Liver (tissue), 9 donors: Measurements from ENCODE around the gene ECPAS. TPM values are rescaled to one million over a fixed set of nuclear protein-coding genes. Genes with fewer than 3 reads are reported as not detected.

Experiments used
- DNase-seq: peaks from one replicate; pipeline ENCODE4 v3.0.0-alpha.2; 2017; ENCODE audit warnings: low spot score
- H3K27ac ChIP-seq, 2 donors: one replicate each; pipeline ENCODE4 v1.7.0; 2013; ENCODE audit warnings: inconsistent platforms in 2 of 2, low read length in 2 of 2, control low read depth in 1 of 2, low read depth in 1 of 2, mild to moderate bottlenecking in 1 of 2
- H3K27me3 ChIP-seq, 4 donors: one replicate each; pipeline versions ENCODE4 v1.6.1 to v1.7.0; 2013; ENCODE audit warnings: low read length in 3 of 4, inconsistent platforms in 1 of 4, mild to moderate bottlenecking in 1 of 4, moderate library complexity in 1 of 4; ENCODE audit not compliant: control insufficient read depth in 4 of 4, insufficient read depth in 4 of 4
- H3K36me3 ChIP-seq, 4 donors: one replicate each; pipeline versions ENCODE4 v1.6.1 to v1.7.0; 2013; ENCODE audit warnings: low read length in 3 of 4, mild to moderate bottlenecking in 3 of 4, low read depth in 1 of 4, moderate library complexity in 1 of 4; ENCODE audit not compliant: control insufficient read depth in 4 of 4, insufficient read depth in 3 of 4
- H3K4me1 ChIP-seq, 4 donors: one replicate each; pipeline versions ENCODE4 v1.6.1 to v1.7.0; 2013; ENCODE audit warnings: low read length in 3 of 4, mild to moderate bottlenecking in 3 of 4, moderate library complexity in 1 of 4; ENCODE audit not compliant: control insufficient read depth in 4 of 4, insufficient read depth in 4 of 4
- H3K4me3 ChIP-seq, 3 donors: one replicate each; pipeline versions ENCODE4 v1.6.1 to v1.7.0; 2013; ENCODE audit warnings: low read length in 3 of 3, control low read depth in 1 of 3, low read depth in 1 of 3, mild to moderate bottlenecking in 1 of 3
- H3K9ac ChIP-seq, 2 donors: one replicate each; pipeline ENCODE4 v1.7.0; 2013; ENCODE audit warnings: low read length in 2 of 2, mild to moderate bottlenecking in 2 of 2, moderate library complexity in 2 of 2, control low read depth in 1 of 2, low read depth in 1 of 2
- H3K9me3 ChIP-seq, 4 donors: one replicate each; pipeline versions ENCODE4 v1.6.1 to v1.7.0; 2013; ENCODE audit warnings: low read length in 3 of 4; ENCODE audit not compliant: control insufficient read depth in 4 of 4
- EGR1 ChIP-seq, 2 donors: IDR thresholded peaks; 2 replicates each; pipeline ENCODE4 v1.6.1; 2016 to 2018; ENCODE audit warnings: antibody characterized with exemption in 2 of 2, low read depth in 2 of 2
- FOXA1 ChIP-seq: IDR thresholded peaks from 2 replicates; pipeline ENCODE4 v1.6.1; 2016; ENCODE audit warnings: antibody characterized with exemption
- FOXA2 ChIP-seq: IDR thresholded peaks from 2 replicates; pipeline ENCODE4 v1.6.1; 2016; ENCODE audit warnings: antibody characterized with exemption
- GABPA ChIP-seq, 2 donors: IDR thresholded peaks in 1 of 2; conservative IDR thresholded peaks in 1 of 2; 2 replicates each; pipeline ENCODE4 v1.6.1; 2016; ENCODE audit warnings: antibody characterized with exemption in 2 of 2, mild to moderate bottlenecking in 1 of 2, moderate library complexity in 1 of 2
- HNF4A ChIP-seq, 2 donors: conservative IDR thresholded peaks; 2 replicates each; pipeline ENCODE4 v1.6.1; 2016; ENCODE audit warnings: antibody characterized with exemption in 2 of 2, mild to moderate bottlenecking in 2 of 2
- HNF4G ChIP-seq: IDR thresholded peaks from 2 replicates; pipeline ENCODE4 v1.6.1; 2016; ENCODE audit warnings: antibody characterized with exemption
- JUND ChIP-seq, 2 donors: IDR thresholded peaks; 2 replicates each; pipeline ENCODE4 v1.6.1; 2016; ENCODE audit warnings: antibody characterized with exemption in 2 of 2
- NR2F2 ChIP-seq: IDR thresholded peaks from 2 replicates; pipeline ENCODE4 v1.6.1; 2016; ENCODE audit warnings: antibody characterized with exemption
- RAD21 ChIP-seq, 2 donors: IDR thresholded peaks; 2 replicates each; pipeline ENCODE4 v1.6.1; 2016; ENCODE audit warnings: antibody characterized with exemption in 2 of 2, mild to moderate bottlenecking in 2 of 2
- RXRA ChIP-seq, 2 donors: IDR thresholded peaks; 2 replicates each; pipeline ENCODE4 v1.6.1; 2017 to 2018; ENCODE audit warnings: antibody characterized with exemption in 2 of 2, mild to moderate bottlenecking in 1 of 2
- SP1 ChIP-seq: IDR thresholded peaks from 2 replicates; pipeline ENCODE4 v1.6.1; 2018; ENCODE audit warnings: antibody characterized with exemption, mild to moderate bottlenecking
- TAF1 ChIP-seq: conservative IDR thresholded peaks from 2 replicates; pipeline ENCODE4 v1.6.1; 2016; ENCODE audit warnings: antibody characterized with exemption, mild to moderate bottlenecking
- YY1 ChIP-seq: IDR thresholded peaks from 2 replicates; pipeline ENCODE4 v1.6.1; 2016; ENCODE audit warnings: antibody characterized with exemption, mild to moderate bottlenecking
- WGBS: extraction: QIAGEN DNeasy Blood & Tissue Kit; methylation state at CpG from one replicate; pipeline ENCODE4 v1.1.7; 2013; 5-methylcytosine and 5-hydroxymethylcytosine counted together
- polyA plus RNA-seq, 2 donors: library from polyadenylated mRNA; stranded (reverse) in 1 of 2; unstranded in 1 of 2; fragments of 200-250 nt in 1 of 2; fragments of >200 nt in 1 of 2; fragmentation: Nextera tagmentation in 1 of 2; extraction: Ambion mirVana in 1 of 2; gene quantifications; one replicate each; pipeline versions ENCODE4 v1.2.1 to v1.2.3, GENCODE V29; 2013 to 2015
- total RNA-seq, 2 donors: library from RNA; depleted of rRNA; stranded (reverse); fragments of >200 nt; gene quantifications; one replicate each; pipeline ENCODE4 v1.2.3, GENCODE V29; 2014
- TF ChIP-seq, protein P1 (sequence below): IDR thresholded peaks from 2 replicates; pipeline ENCODE4 v1.6.1; 2016; ENCODE audit warnings: antibody characterized with exemption, mild to moderate bottlenecking
- TF ChIP-seq, protein P2 (sequence below): IDR thresholded peaks from 2 replicates; pipeline ENCODE4 v1.6.1; 2016; ENCODE audit warnings: antibody characterized with exemption
- TF ChIP-seq, protein P3 (sequence below): IDR thresholded peaks from 2 replicates; pipeline ENCODE4 v1.6.1; 2016; ENCODE audit warnings: antibody characterized with exemption
- TF ChIP-seq, protein P4 (sequence below): IDR thresholded peaks from 2 replicates; pipeline ENCODE4 v1.6.1; 2016; ENCODE audit warnings: antibody characterized with exemption
- TF ChIP-seq, protein P5 (sequence below): fragments of 150-350 bp; IDR thresholded peaks from 2 replicates; pipeline ENCODE4 v1.5.1; 2017; ENCODE audit warnings: improper control_type of control experiment, low read depth, low read length; ENCODE audit not compliant: missing input control
- donor health status: healthy.
- donor health status: healthy.
- donor health status: healthy.
- donor health status: healthy.
- donor health status: healthy.

ECPAS gene
- total and polyA plus RNA-seq, 4 donors: 14.7 to 60.8 (median 26.3) TPM

DNA sequence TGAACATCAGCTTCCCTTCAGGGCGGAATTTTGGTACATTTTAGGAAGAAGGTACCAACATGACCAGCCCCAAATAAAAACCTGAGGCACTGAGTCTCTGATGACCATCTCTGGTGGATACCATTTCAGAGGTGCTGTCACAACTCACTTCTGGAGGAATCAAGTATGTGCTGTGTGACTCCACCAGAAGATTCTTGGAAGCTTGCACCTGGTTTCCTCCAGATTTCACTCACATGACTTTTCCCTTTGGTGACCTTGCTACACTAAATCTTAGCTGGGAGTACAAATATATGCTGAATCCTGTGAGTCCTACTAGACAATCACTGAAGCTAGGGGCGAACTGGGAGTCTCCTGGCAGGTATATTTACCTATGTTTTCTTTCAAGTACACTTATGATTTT lies 28.5 kb downstream of the ECPAS start:
- H3K9ac ChIP-seq: no peak overlapping the region
- no peaks in the 10 kb centered on the region for H3K27me3 ChIP-seq
- peaks cover 0 to 3% (median under 1%) of the 10 kb centered on the region in 4 donors for H3K36me3 ChIP-seq
- no peak overlapping the region for H3K27ac ChIP-seq
- 97% methylated on average over 2 of the region's 2 CpGs for WGBS
- no peak for DNase-seq
- peaks cover 4 to 13% (median 9%) of the 10 kb centered on the region in 4 donors for H3K4me1 ChIP-seq
- no peak overlapping the region for H3K4me3 ChIP-seq
- TF ChIP-seq EGR1 (IDR thresholded peaks at IDR 0.05; ENCODE audit: low read depth in 2 of 2) (no peak), FOXA1 (no peak), RAD21 (IDR thresholded peaks at IDR 0.05) (no peak), HNF4G (no peak), NR2F2 (no peak), HNF4A (conservative IDR thresholded peaks at IDR 0.05) (no peak), TAF1 (no peak), GABPA (IDR thresholded peaks at IDR 0.05 in 1 of 2, conservative IDR thresholded peaks at IDR 0.05 in 1 of 2) (no peak), JUND (IDR thresholded peaks at IDR 0.05) (no peak), SP1 (no peak), RXRA (IDR thresholded peaks at IDR 0.05) (no peak)
- TF ChIP-seq, protein P1, sequence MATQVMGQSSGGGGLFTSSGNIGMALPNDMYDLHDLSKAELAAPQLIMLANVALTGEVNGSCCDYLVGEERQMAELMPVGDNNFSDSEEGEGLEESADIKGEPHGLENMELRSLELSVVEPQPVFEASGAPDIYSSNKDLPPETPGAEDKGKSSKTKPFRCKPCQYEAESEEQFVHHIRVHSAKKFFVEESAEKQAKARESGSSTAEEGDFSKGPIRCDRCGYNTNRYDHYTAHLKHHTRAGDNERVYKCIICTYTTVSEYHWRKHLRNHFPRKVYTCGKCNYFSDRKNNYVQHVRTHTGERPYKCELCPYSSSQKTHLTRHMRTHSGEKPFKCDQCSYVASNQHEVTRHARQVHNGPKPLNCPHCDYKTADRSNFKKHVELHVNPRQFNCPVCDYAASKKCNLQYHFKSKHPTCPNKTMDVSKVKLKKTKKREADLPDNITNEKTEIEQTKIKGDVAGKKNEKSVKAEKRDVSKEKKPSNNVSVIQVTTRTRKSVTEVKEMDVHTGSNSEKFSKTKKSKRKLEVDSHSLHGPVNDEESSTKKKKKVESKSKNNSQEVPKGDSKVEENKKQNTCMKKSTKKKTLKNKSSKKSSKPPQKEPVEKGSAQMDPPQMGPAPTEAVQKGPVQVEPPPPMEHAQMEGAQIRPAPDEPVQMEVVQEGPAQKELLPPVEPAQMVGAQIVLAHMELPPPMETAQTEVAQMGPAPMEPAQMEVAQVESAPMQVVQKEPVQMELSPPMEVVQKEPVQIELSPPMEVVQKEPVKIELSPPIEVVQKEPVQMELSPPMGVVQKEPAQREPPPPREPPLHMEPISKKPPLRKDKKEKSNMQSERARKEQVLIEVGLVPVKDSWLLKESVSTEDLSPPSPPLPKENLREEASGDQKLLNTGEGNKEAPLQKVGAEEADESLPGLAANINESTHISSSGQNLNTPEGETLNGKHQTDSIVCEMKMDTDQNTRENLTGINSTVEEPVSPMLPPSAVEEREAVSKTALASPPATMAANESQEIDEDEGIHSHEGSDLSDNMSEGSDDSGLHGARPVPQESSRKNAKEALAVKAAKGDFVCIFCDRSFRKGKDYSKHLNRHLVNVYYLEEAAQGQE: no peak
- TF ChIP-seq, protein P2, sequence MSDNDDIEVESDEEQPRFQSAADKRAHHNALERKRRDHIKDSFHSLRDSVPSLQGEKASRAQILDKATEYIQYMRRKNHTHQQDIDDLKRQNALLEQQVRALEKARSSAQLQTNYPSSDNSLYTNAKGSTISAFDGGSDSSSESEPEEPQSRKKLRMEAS: no peak
- TF ChIP-seq, protein P3, sequence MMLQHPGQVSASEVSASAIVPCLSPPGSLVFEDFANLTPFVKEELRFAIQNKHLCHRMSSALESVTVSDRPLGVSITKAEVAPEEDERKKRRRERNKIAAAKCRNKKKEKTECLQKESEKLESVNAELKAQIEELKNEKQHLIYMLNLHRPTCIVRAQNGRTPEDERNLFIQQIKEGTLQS: no peak
- TF ChIP-seq, protein P4, sequence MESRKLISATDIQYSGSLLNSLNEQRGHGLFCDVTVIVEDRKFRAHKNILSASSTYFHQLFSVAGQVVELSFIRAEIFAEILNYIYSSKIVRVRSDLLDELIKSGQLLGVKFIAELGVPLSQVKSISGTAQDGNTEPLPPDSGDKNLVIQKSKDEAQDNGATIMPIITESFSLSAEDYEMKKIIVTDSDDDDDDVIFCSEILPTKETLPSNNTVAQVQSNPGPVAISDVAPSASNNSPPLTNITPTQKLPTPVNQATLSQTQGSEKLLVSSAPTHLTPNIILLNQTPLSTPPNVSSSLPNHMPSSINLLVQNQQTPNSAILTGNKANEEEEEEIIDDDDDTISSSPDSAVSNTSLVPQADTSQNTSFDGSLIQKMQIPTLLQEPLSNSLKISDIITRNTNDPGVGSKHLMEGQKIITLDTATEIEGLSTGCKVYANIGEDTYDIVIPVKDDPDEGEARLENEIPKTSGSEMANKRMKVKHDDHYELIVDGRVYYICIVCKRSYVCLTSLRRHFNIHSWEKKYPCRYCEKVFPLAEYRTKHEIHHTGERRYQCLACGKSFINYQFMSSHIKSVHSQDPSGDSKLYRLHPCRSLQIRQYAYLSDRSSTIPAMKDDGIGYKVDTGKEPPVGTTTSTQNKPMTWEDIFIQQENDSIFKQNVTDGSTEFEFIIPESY: no peak
- TF ChIP-seq, protein P5, sequence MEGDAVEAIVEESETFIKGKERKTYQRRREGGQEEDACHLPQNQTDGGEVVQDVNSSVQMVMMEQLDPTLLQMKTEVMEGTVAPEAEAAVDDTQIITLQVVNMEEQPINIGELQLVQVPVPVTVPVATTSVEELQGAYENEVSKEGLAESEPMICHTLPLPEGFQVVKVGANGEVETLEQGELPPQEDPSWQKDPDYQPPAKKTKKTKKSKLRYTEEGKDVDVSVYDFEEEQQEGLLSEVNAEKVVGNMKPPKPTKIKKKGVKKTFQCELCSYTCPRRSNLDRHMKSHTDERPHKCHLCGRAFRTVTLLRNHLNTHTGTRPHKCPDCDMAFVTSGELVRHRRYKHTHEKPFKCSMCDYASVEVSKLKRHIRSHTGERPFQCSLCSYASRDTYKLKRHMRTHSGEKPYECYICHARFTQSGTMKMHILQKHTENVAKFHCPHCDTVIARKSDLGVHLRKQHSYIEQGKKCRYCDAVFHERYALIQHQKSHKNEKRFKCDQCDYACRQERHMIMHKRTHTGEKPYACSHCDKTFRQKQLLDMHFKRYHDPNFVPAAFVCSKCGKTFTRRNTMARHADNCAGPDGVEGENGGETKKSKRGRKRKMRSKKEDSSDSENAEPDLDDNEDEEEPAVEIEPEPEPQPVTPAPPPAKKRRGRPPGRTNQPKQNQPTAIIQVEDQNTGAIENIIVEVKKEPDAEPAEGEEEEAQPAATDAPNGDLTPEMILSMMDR: no peak
- H3K9me3 ChIP-seq: no peaks in the 10 kb centered on the region

DNA sequence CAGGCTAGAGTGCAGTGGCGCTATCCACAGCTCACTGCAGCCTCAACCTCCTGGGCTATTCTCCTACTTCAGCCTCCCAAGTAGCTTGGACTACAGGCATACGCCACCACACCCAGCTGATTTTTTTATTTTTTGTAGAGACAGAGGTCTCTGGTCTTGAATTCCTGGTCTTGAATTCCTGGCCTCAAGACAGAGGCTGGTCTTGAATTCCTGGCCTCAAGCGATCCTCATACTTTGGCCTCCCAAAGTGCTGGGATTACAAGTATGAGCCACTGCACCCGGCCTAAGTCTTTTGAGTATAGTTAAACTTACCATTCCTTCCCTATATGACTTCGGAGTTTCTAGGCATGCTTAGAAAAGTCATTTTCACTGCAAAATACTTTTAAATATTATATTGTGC lies 29.4 kb downstream of the ECPAS start:
- no peaks in the 10 kb centered on the region for H3K27me3 ChIP-seq
- H3K9ac ChIP-seq: no peak overlapping the region
- no peak overlapping the region for H3K4me3 ChIP-seq
- no peaks in the 10 kb centered on the region for H3K9me3 ChIP-seq
- no peak for TF ChIP-seq EGR1 (IDR thresholded peaks at IDR 0.05; ENCODE audit: low read depth in 2 of 2)
- no peak for TF ChIP-seq NR2F2
- TF ChIP-seq HNF4G: no peak
- TF ChIP-seq HNF4A (conservative IDR thresholded peaks at IDR 0.05): no peak
- TF ChIP-seq, protein P2: no peak
- TF ChIP-seq YY1: no peak
- TF ChIP-seq, protein P5: no peak
- TF ChIP-seq FOXA2: no peak
- no peak for TF ChIP-seq RAD21 (IDR thresholded peaks at IDR 0.05)
- TF ChIP-seq, protein P1: no peak
- no peak for TF ChIP-seq GABPA (IDR thresholded peaks at IDR 0.05 in 1 of 2, conservative IDR thresholded peaks at IDR 0.05 in 1 of 2)
- TF ChIP-seq JUND (IDR thresholded peaks at IDR 0.05): no peak
- TF ChIP-seq RXRA (IDR thresholded peaks at IDR 0.05): no peak
- 97% methylated on average over 5 of the region's 5 CpGs for WGBS
- H3K36me3 ChIP-seq: peaks cover 0 to 8% (median 5%) of the 10 kb centered on the region in 4 donors
- no peak for DNase-seq
- H3K27ac ChIP-seq: no peak overlapping the region
- peaks cover 4 to 13% (median 9%) of the 10 kb centered on the region in 4 donors for H3K4me1 ChIP-seq
